Measurements from ENCODE around the gene ANGPTL7.

DNA sequence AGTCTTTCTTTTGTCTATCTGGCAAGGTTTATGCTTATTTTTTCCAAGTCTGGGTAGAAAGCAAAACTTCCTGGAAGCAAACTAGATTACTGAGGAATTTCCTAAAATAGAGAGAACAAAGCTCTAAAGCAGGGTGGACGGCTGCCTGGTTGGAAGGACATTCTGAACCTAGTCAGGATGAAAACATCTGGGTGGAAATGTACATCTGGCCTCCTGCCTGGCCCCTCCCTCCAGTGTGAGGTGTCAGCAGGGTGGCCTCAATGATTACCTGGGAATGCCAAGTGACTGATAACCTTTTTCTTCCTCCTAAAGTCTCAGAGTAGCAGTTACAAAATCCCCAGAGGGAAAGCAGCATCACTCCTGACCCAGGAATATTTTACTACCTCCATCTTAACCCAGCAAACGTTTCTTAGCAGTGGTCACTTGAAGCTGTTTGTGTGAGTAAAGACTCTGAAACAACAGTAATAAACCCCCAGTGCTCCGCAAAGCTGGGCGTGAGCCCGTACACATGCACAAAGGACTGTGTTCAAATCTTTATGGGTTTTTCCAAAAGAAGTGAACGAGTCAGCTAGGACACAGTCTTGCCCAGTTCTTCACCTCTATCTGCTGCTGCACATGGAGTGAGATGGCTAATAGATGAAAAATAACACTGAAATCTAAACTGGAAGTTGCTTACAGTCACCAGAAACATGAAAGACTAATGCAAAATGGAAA, 18.9 kb downstream of the ANGPTL7 start:
- no peak for TF ChIP-seq GATA2 (IDR thresholded peaks at IDR 0.05; ENCODE audit: low read depth, low read length)
- no peak for TF ChIP-seq GATA3 (IDR thresholded peaks at IDR 0.05; ENCODE audit: low read depth, low read length)
